GM19023 (cell line): ENCODE results near the gene ALPL.

Experiments
- ATAC-seq: cut with Tn5 transposase; IDR thresholded peaks from one replicate; pipeline ENCODE4 v1.9.1; 2021; ENCODE audit warnings: mild to moderate bottlenecking, moderate library complexity; ENCODE audit not compliant: unreplicated experiment

The ALPL gene

GRCh38 chr1:21614419-21615115, 105.3 kb downstream of the ALPL start:
- no peak for ATAC-seq

- ATAC-seq: no peak
Measured at GRCh38 chr1:21616372-21616771, 107.1 kb downstream of the ALPL start.

- no peak for ATAC-seq
Measured at GRCh38 chr1:21617126-21617738, 108.0 kb downstream of the ALPL start.

- ATAC-seq: no peak
Measured at GRCh38 chr1:21618059-21618458, 108.8 kb downstream of the ALPL start.

GRCh38 chr1:21618561-21619374, 109.5 kb downstream of the ALPL start:
- no peak for ATAC-seq

GRCh38 chr1:21619375-21619947, 110.2 kb downstream of the ALPL start:
- no peak for ATAC-seq

- ATAC-seq: no peak
Measured at GRCh38 chr1:21620011-21620410, 110.8 kb downstream of the ALPL start.

GRCh38 chr1:21620496-21620895, 111.3 kb downstream of the ALPL start:
- no peak for ATAC-seq

GRCh38 chr1:21621051-21621450, 111.8 kb downstream of the ALPL start:
- no peak for ATAC-seq

GRCh38 chr1:21621761-21622436, 112.7 kb downstream of the ALPL start:
- ATAC-seq: no peak

GRCh38 chr1:21622466-21623315, 113.5 kb downstream of the ALPL start:
- no peak for ATAC-seq

- ATAC-seq: no peak
Measured at GRCh38 chr1:21623410-21623961, 114.3 kb downstream of the ALPL start.

- no peak for ATAC-seq
Measured at GRCh38 chr1:21624571-21625389, 115.6 kb downstream of the ALPL start.

- no peak for ATAC-seq
Measured at GRCh38 chr1:21625390-21626190, 116.4 kb downstream of the ALPL start.

GRCh38 chr1:21626921-21627339, 117.7 kb downstream of the ALPL start:
- ATAC-seq: no peak
